HG03103 (cell line): ENCODE data around the gene ZNRF2.
A peak's percentile ranks its signal among the peaks of the same experiment; 100 is the strongest.
"Not testable (repeated sequence)": the region's sequence is repeated elsewhere in the genome, so short reads cannot be mapped to it uniquely, and the experiment has no call there.

ENCODE experiments used
- ATAC-seq: cut with Tn5 transposase; IDR thresholded peaks from one replicate; pipeline ENCODE4 v1.9.1; 2021; ENCODE audit warnings: low read depth; ENCODE audit not compliant: unreplicated experiment

ZNRF2 gene

GRCh38 chr7:30286749-30287148 is 2.4 kb downstream of the ZNRF2 start:
- ATAC-seq: no peak

- not testable (repeated sequence) for ATAC-seq
Observed at GRCh38 chr7:30287625-30288024, 3.2 kb downstream of the ZNRF2 start.

DNA sequence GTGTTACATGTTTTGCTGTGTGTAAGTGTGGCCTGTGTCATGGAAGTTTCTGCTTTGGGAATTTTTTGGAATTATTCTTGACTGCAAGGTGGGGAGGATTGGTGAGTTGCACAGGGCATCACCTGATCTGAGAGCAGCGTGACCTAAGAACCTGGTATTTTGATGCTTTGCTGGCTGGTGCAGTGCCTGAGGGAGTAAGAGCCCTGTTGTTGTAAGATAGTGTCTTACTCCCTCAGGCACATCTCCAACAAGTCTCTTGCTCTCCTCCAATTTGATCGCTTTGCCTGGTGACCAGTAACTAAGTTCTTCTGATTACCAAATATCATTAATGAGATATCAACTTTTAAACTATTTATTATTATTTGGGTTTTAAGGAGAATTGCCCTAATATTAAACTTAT is 5.2 kb downstream of the ZNRF2 start:
- not testable (repeated sequence) for ATAC-seq

GRCh38 chr7:30290317-30290716 is 5.9 kb downstream of the ZNRF2 start:
- not testable (repeated sequence) for ATAC-seq

DNA sequence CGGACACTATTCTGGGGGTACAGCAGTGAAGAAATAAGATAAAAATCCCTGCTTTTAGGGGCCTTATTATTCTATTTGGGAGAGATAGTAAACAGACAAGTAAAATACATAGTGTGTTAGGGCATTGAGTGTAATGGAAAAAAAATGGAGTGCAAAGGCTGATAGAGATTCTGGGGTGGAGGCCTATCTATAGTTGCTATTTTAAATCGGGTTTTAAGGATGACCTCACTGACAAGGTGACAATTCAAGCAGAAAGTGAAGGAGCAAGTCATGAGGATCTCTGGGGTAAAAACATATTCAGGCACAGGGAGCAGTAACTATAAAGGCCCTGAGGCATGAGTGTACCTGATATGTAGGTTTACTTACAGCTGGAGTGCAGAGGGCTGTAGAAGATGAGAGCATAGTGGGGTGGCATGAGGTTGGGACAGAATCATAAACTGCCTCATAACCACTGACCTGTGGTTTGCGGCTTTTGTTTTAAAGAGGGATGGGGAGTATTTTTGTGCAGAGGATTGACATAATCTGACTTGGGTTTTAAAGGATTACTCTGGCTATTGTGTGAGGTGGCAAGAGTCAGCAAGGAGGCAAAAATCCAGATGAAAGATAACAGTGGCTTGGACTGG is 8.1 kb downstream of the ZNRF2 start:
- not testable (repeated sequence) for ATAC-seq

DNA sequence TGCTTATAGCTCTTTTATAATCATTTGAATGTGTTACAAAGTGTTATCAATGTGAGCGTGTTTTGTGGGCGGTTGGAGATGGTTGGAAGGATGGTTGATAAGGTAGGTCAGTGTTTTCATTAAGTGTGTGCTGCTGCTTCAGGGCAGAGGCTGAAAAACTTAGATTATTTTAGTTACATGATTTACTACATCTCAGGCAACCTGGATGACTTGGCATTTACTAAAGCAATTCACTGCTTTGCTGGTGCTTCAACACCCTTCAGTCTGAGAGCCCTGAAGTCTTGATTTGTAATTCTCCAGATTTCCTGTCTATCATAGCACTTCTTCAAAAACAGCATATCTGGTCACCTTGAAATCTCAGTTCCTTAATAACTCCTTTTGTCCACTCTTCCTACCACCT is 11.9 kb downstream of the ZNRF2 start:
- not testable (repeated sequence) for ATAC-seq

DNA sequence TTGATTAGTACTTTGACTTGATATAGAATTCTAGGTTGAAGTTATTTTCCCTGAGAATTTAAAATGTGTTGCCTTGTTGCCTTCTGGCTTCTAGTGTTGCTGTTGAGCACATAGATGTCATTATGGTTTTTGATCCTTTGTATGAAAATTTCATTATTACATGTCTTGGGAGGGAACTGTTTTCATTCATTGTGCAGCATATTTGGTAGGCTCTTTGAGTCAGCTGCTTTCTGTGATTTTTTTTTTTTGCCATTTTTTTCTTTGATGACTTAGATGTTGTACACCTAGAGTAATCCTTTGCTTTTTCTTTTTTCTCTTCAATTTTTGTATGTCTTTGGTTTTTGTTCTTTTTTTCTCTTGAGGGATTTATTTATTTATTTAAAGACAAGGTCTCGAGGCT is 13.1 kb downstream of the ZNRF2 start:
- not testable (repeated sequence) for ATAC-seq

DNA sequence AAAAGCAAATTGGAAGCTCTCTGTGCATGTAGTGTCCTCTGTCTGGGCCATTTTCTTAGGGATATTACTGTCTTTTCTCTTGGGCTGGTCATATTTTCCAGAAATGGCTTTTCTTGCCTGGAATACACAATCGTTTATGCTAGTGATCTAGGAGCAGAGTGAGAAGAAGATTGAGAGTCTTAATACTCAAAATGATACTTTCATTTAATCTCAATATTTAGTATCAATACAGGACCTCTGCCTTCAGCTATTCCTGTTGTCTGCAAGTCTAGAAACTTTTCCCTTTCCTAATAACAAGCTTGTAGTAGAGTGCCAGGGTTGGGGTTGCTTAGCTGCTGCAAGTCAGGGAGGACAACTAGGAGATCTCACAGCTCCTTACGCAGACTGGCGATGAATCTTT is 14.0 kb downstream of the ZNRF2 start:
- ATAC-seq: not testable (repeated sequence)

DNA sequence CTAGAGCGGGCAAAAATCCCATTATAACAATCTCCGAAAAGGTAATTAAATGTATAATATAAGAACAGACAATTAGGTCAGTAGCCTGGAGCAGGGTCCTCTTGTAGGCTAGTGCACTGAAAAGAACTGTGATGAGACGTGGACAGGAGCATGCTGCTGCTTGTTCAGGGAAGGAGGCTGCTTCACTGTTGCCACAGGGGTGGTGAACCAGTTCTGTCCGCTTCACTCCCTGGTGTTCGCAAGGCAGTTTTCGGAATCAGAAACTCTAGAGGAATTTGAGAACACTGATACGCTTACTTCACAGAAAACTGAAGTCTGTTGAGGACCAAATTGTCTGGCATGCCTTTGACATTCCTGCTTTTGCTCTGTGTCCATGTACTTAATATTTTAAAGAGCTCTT is 17.4 kb downstream of the ZNRF2 start:
- ATAC-seq: no peak

GRCh38 chr7:30302656-30303311 is 18.4 kb downstream of the ZNRF2 start:
- no peak for ATAC-seq

GRCh38 chr7:30303312-30304039 is 19.1 kb downstream of the ZNRF2 start:
- peak; percentile 63 for ATAC-seq

- ATAC-seq: no peak
Observed at GRCh38 chr7:30304177-30304884, 19.9 kb downstream of the ZNRF2 start.

- no peak for ATAC-seq
Observed at GRCh38 chr7:30306976-30307375, 22.6 kb downstream of the ZNRF2 start.

GRCh38 chr7:30308389-30308788 is 24.0 kb downstream of the ZNRF2 start:
- ATAC-seq: no peak

DNA sequence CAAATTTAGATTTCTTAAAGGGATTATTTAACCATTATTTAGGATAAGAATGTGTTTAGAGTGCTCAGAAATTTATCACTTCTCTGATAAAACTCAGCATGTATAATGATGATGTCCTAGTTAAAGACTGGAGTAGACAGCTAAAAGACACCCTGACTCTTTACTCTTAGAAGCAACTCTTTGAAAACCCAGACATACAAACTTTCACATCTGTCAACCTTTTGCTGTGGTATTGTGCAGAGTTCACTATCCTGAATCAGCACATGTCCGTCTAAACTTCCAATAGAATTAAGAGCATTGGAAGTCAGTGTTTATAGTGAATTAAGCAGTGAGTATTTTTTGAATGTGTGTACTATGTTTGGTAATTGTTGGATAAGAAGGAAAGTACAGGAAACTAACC is 24.9 kb downstream of the ZNRF2 start:
- no peak for ATAC-seq

DNA sequence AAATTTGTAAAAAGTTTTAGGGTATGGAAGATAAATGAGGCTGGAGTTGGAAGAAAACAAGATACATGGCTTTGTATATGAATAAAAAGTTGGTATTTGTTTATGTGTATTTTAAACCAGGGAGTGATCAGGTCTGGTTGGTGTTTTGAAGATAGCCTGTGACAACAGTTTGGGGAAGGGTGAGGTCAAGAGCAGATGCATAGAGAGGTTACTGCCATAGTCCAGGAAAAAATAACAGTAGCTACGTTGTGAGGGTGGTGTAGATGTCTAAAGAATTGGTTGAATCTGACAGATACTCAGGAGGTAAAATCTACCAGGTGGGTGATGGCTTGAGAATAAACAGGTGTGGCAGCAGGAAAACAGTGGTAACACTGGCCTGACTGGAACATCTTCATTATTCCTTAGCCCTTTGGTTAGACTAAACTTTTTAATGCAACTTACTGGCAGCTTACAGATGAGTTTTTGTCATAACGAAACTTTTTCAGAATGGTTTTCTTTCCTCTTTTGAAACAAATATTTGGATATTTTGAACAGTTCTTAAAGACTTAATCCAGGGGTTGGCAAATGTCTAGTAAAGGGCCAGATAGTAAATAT is 25.5 kb downstream of the ZNRF2 start:
- no peak for ATAC-seq

DNA sequence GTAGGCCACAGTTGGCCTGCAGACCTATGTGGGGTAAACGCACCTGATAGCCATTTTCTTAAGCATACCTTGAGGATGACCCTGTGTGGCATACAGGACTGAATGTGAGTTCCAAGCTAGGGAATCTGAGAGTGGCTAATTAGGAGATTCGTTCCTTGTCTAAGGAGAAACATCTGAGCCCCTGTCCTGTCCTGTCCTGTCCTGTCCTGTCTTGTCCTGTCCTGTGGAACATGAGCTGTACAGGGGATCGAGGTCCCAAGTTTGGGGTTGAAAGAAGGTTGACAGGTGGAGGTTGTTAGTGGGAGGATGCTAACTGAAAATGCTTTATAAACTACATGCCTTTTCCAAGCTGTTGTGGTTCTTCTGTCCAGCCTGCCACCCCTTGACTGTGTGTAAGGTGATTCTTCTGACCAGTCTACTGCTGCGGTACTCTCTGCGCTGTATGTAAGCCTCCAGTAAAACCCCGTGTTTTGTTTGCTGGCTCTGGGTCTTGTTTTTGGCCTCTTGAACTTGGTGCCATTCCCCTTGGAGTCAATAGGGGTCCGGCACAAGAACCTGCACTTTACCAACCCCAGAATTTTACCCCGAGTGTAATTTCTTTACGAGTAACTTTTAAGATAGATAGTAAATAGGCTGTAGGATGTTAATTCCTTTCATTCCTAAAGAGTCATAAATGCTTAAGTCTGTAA is 26.4 kb downstream of the ZNRF2 start:
- ATAC-seq: no peak

- ATAC-seq: no peak
Observed at GRCh38 chr7:30312178-30312577, 27.8 kb downstream of the ZNRF2 start.

DNA sequence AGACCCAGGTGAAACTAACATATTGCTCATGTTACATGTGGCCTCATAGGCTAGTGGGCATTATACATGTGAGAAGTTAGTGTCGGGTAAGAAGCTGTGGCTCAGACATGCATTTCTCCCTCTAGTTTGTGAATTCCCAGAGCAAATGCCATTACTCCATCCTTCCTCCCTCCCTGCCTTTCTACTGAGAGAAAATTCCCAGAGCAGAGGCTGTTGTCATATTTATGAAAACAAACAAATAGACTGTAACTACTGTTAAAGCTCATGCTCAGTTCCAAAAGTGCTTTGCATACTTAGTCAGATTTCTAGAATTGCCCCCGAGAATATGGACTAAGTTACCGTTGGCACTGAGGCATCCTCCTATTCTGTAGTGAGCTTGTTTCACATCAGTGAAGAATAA is 29.0 kb downstream of the ZNRF2 start:
- ATAC-seq: no peak

GRCh38 chr7:30313793-30314192 is 29.4 kb downstream of the ZNRF2 start:
- no peak for ATAC-seq
